ENCODE results near the gene ACKR3.

The ACKR3 gene

DNA sequence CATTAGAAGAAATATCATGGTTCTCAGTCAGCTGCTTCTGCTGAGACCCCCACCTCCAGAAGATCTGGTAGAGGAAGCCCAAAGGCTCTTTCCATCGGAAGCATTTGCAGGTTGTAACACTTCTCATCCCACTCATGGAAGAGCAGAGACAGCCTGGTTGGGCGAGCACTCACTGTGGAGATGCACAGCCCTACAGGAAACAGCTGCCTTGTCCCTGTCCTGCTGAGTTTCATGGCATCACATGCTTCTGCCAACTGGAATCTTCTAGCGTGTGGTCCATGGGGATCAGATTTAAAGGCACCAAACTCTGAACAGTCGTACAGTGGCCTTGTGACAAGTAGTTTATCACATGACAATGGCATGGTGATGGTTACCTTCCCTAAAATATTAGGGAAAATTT lies 36.3 kb upstream of the ACKR3 start:
- Histone ChIP-seq H3K9ac (ENCODE audit: low read depth in 1 of 2, low read length in 2 of 2) (no peak overlapping the region), H3K4me1 (ENCODE audit: control insufficient read depth in 2 of 2, insufficient read depth in 2 of 2, low read length in 2 of 2) (peaks cover 0 to 3% of the 10 kb centered on the region in 2 donors), H3K27ac (ENCODE audit: low read depth in 2 of 2, low read length in 2 of 2) (no peak overlapping the region), H3K36me3 (ENCODE audit: control insufficient read depth in 2 of 2, insufficient read depth in 2 of 2, low read length in 2 of 2) (no peaks in the 10 kb centered on the region), H3K9me3 (ENCODE audit: control insufficient read depth in 2 of 2, low read length in 2 of 2) (no peaks in the 10 kb centered on the region), H3K27me3 (ENCODE audit: control insufficient read depth in 2 of 2, insufficient read depth in 2 of 2, low read length in 2 of 2) (peaks cover 0 to 3% of the 10 kb centered on the region in 2 donors), H3K4me3 (ENCODE audit: low read length in 2 of 2) (no peak overlapping the region)

DNA sequence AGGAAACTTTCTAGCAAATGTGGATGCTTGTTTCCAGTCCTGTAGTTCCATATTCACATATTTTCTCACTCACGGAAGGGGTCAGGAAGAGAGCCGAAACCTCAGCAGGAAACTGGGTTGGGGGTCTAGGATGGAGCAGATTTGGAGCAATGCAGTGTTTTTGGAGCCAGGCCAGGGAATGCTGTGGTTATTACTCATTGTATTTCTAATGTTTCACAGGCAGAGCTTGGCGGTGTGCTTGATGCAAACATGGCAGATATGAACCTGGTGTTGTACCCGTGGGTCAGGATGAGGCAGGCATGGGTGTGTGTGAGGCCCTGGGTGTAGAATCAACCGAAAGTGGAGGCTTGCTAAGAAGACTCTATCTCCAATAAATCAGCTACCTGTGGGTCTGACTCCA lies 34.6 kb upstream of the ACKR3 start:
- H3K4me3 ChIP-seq (ENCODE audit: low read length in 2 of 2), result no peak overlapping the region
- H3K9ac ChIP-seq (ENCODE audit: low read depth in 1 of 2, low read length in 2 of 2), result no peak overlapping the region
- peaks cover 0 to 3% of the 10 kb centered on the region in 2 donors for H3K27me3 ChIP-seq (ENCODE audit: control insufficient read depth in 2 of 2, insufficient read depth in 2 of 2, low read length in 2 of 2)
- no peaks in the 10 kb centered on the region for H3K36me3 ChIP-seq (ENCODE audit: control insufficient read depth in 2 of 2, insufficient read depth in 2 of 2, low read length in 2 of 2)
- H3K9me3 ChIP-seq (ENCODE audit: control insufficient read depth in 2 of 2, low read length in 2 of 2), result no peaks in the 10 kb centered on the region
- no peak overlapping the region for H3K27ac ChIP-seq (ENCODE audit: low read depth in 2 of 2, low read length in 2 of 2)
- peaks cover 0 to 3% of the 10 kb centered on the region in 2 donors for H3K4me1 ChIP-seq (ENCODE audit: control insufficient read depth in 2 of 2, insufficient read depth in 2 of 2, low read length in 2 of 2)

DNA sequence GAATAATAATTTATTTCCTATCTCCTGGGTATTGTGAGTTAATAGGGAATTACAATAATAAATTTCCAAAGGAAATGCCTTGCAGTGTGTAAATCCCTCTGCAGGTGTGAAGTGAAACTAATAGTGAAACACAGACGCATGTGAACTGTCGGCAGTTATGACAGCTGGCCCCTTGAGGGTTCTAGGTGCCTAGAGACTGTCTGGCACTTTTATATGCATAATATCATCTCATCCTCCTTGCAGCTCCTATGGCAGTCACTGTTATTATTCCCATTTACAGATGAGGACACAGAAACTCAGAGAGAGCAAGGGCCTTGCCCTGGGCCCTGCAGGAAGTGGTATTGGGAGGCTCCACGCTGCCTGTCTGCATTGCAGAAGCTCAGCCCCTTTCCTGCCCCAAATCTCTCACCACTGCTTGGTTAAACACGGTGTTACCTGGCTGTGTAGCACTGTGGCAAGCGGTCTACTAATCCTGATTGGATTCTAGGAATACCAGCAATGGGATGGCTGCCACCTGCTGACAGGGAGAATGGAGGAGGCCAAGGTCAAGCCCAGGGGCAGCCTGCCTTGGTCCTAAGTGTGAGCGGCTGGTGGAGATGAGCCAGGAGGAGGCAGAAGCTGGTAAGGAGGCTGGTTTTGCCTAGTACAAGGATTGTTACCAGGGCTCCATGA lies 32.8 kb upstream of the ACKR3 start:
- H3K9ac ChIP-seq (ENCODE audit: low read depth in 1 of 2, low read length in 2 of 2), result peak overlapping the region in 1 of 2 donors; percentile 8
- peaks cover 0 to 3% of the 10 kb centered on the region in 2 donors for H3K4me1 ChIP-seq (ENCODE audit: control insufficient read depth in 2 of 2, insufficient read depth in 2 of 2, low read length in 2 of 2)
- no peaks in the 10 kb centered on the region for H3K36me3 ChIP-seq (ENCODE audit: control insufficient read depth in 2 of 2, insufficient read depth in 2 of 2, low read length in 2 of 2)
- H3K9me3 ChIP-seq (ENCODE audit: control insufficient read depth in 2 of 2, low read length in 2 of 2), result no peaks in the 10 kb centered on the region
- H3K27ac ChIP-seq (ENCODE audit: low read depth in 2 of 2, low read length in 2 of 2), result no peak overlapping the region
- no peaks in the 10 kb centered on the region for H3K27me3 ChIP-seq (ENCODE audit: control insufficient read depth in 2 of 2, insufficient read depth in 2 of 2, low read length in 2 of 2)
- peak overlapping the region in 1 of 2 donors; percentile 50 for H3K4me3 ChIP-seq (ENCODE audit: low read length in 2 of 2)

DNA sequence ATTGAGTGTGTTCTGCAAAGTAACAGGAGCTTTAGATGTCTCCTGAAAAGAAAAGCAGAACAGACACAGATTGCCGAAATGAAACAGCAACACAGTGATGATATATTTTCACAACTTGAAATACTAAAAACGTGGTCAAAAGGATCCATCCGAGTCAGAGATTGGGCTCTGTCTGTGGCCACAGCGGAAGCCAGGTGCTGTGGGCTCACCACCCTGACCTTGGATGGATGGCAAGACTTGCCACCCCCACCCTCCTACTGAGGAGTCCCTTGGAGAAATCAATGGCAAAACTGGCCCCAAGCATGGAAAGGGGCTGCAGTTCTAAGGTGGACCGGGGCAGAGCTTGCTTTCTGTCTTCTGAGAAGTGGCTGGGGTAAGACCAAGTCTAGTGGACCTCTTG lies 31.4 kb upstream of the ACKR3 start:
- Histone ChIP-seq H3K4me1 (ENCODE audit: control insufficient read depth in 2 of 2, insufficient read depth in 2 of 2, low read length in 2 of 2) (peaks cover 0 to 3% of the 10 kb centered on the region in 2 donors), H3K4me3 (ENCODE audit: low read length in 2 of 2) (peak overlapping the region in 1 of 2 donors; percentile 8), H3K27me3 (ENCODE audit: control insufficient read depth in 2 of 2, insufficient read depth in 2 of 2, low read length in 2 of 2) (no peaks in the 10 kb centered on the region), H3K9me3 (ENCODE audit: control insufficient read depth in 2 of 2, low read length in 2 of 2) (no peaks in the 10 kb centered on the region), H3K9ac (ENCODE audit: low read depth in 1 of 2, low read length in 2 of 2) (no peak overlapping the region), H3K36me3 (ENCODE audit: control insufficient read depth in 2 of 2, insufficient read depth in 2 of 2, low read length in 2 of 2) (no peaks in the 10 kb centered on the region), H3K27ac (ENCODE audit: low read depth in 2 of 2, low read length in 2 of 2) (no peak overlapping the region)

DNA sequence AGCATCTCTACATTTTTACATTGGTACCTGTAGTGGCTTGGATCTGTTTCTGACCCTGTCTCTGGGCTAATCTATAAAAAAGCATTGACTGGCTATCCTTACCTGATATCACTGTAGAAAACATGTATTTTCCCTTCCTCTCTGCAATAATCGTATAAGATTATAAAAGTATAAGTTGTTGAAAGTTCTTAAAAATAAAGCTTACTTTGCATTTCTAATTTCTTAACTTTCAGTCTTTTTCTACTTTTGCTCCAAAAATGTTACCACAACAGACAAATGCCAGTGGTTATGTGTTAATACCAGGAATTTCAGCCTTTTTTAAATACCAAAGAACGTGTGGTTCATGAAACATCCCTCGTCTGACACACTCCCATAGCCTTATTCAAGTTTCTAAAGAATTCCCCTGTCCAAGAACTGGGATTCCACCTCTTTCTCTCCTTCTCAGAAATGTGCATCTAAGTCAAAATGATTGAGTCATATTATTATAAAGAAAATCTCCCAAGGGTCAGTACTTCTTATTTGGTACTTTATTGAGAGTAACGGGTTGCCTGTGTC lies 28.5 kb upstream of the ACKR3 start:
- Histone ChIP-seq H3K27me3 (ENCODE audit: control insufficient read depth in 2 of 2, insufficient read depth in 2 of 2, low read length in 2 of 2) (no peaks in the 10 kb centered on the region), H3K9ac (ENCODE audit: low read depth in 1 of 2, low read length in 2 of 2) (no peak overlapping the region), H3K4me3 (ENCODE audit: low read length in 2 of 2) (no peak overlapping the region), H3K9me3 (ENCODE audit: control insufficient read depth in 2 of 2, low read length in 2 of 2) (no peaks in the 10 kb centered on the region), H3K36me3 (ENCODE audit: control insufficient read depth in 2 of 2, insufficient read depth in 2 of 2, low read length in 2 of 2) (no peaks in the 10 kb centered on the region), H3K27ac (ENCODE audit: low read depth in 2 of 2, low read length in 2 of 2) (no peak overlapping the region), H3K4me1 (ENCODE audit: control insufficient read depth in 2 of 2, insufficient read depth in 2 of 2, low read length in 2 of 2) (peaks cover 0 to 3% of the 10 kb centered on the region in 2 donors)

DNA sequence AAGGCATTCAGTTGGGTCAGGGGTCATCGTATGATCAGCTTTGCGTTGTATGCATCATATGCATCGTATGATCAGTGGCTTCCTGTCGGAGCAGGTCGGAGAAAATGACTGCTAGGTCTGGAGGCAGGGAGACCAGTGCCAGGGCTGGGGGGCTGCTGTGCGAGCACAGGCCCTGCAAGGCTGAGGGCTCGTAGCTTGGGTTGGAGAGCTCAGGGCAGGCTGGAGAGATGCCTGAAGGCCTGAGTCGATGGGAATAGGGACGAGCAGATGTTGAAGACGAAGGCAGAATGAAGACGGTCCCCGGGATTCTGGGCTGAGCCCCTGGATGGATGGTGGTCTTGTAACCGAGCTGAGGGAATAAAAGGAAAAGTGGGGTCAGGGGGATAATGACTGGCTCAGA lies 25.3 kb upstream of the ACKR3 start:
- H3K4me1 ChIP-seq (ENCODE audit: control insufficient read depth in 2 of 2, insufficient read depth in 2 of 2, low read length in 2 of 2), result peaks cover 0 to 5% of the 10 kb centered on the region in 2 donors
- no peak overlapping the region for H3K4me3 ChIP-seq (ENCODE audit: low read length in 2 of 2)
- no peak overlapping the region for H3K27ac ChIP-seq (ENCODE audit: low read depth in 2 of 2, low read length in 2 of 2)
- H3K27me3 ChIP-seq (ENCODE audit: control insufficient read depth in 2 of 2, insufficient read depth in 2 of 2, low read length in 2 of 2), result no peaks in the 10 kb centered on the region
- H3K36me3 ChIP-seq (ENCODE audit: control insufficient read depth in 2 of 2, insufficient read depth in 2 of 2, low read length in 2 of 2), result no peaks in the 10 kb centered on the region
- H3K9me3 ChIP-seq (ENCODE audit: control insufficient read depth in 2 of 2, low read length in 2 of 2), result no peaks in the 10 kb centered on the region
- no peak overlapping the region for H3K9ac ChIP-seq (ENCODE audit: low read depth in 1 of 2, low read length in 2 of 2)

DNA sequence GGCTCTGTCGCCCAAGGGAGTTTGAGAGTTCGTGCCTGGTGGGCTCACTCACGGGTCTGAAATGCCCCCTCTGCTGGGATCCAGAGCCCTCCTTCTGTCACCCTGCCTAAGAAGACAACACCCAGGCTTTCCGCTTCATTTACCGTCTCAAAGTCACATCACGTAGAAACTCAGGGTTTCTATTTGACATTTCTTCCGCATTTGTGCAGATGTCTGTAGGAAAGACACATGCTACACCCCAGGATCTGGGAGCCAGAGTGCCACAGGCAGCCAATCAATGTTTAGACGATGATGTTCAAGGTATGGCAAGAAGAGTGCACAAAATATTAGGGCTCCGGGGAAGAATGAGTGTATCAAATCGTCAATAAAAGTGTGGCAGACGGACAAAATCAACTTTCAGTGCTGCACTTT lies 24.4 kb upstream of the ACKR3 start:
- no peaks in the 10 kb centered on the region for H3K36me3 ChIP-seq (ENCODE audit: control insufficient read depth in 2 of 2, insufficient read depth in 2 of 2, low read length in 2 of 2)
- peaks cover 0 to 5% of the 10 kb centered on the region in 2 donors for H3K4me1 ChIP-seq (ENCODE audit: control insufficient read depth in 2 of 2, insufficient read depth in 2 of 2, low read length in 2 of 2)
- no peak overlapping the region for H3K27ac ChIP-seq (ENCODE audit: low read depth in 2 of 2, low read length in 2 of 2)
- no peaks in the 10 kb centered on the region for H3K9me3 ChIP-seq (ENCODE audit: control insufficient read depth in 2 of 2, low read length in 2 of 2)
- no peak overlapping the region for H3K9ac ChIP-seq (ENCODE audit: low read depth in 1 of 2, low read length in 2 of 2)
- H3K27me3 ChIP-seq (ENCODE audit: control insufficient read depth in 2 of 2, insufficient read depth in 2 of 2, low read length in 2 of 2), result no peaks in the 10 kb centered on the region
- no peak overlapping the region for H3K4me3 ChIP-seq (ENCODE audit: low read length in 2 of 2)

DNA sequence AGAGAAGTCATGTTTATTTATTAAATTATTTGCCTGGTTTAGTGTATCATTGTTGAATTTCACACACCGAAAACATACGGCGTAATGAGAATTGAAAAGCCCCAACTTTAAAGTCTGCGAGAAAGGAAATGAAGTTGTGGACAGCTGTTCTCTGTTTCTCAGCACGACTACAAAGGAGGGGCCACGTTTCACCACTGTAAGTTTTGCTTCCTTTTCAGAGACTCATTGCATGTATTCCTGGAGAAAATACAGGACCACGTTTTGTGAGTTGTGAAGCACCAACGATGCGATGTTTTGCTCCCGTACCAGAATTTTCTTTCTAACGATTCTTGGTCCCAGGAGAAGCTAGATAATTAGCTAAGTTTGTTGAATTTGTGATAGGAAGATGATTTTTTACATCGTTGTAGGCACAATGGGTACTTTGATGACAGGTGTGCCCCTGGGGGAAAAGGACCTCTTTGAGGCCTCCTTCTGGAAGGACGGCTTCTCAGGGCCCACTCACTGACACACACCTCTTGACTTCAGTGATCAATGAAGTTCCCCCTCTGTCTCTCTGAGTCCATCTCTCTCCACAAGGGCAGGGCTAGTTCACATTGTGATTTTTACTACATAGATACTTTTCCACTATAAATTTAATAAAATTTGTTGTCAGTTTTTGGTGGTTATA lies 23.7 kb upstream of the ACKR3 start:
- H3K4me3 ChIP-seq (ENCODE audit: low read length in 2 of 2), result no peak overlapping the region
- peak overlapping the region in 1 of 2 donors; percentile 71 for H3K27ac ChIP-seq (ENCODE audit: low read depth in 2 of 2, low read length in 2 of 2)
- H3K9ac ChIP-seq (ENCODE audit: low read depth in 1 of 2, low read length in 2 of 2), result peak overlapping the region in 1 of 2 donors; percentile 17
- H3K4me1 ChIP-seq (ENCODE audit: control insufficient read depth in 2 of 2, insufficient read depth in 2 of 2, low read length in 2 of 2), result peaks cover 0 to 5% of the 10 kb centered on the region in 2 donors
- H3K36me3 ChIP-seq (ENCODE audit: control insufficient read depth in 2 of 2, insufficient read depth in 2 of 2, low read length in 2 of 2), result no peaks in the 10 kb centered on the region
- no peaks in the 10 kb centered on the region for H3K9me3 ChIP-seq (ENCODE audit: control insufficient read depth in 2 of 2, low read length in 2 of 2)
- no peaks in the 10 kb centered on the region for H3K27me3 ChIP-seq (ENCODE audit: control insufficient read depth in 2 of 2, insufficient read depth in 2 of 2, low read length in 2 of 2)

DNA sequence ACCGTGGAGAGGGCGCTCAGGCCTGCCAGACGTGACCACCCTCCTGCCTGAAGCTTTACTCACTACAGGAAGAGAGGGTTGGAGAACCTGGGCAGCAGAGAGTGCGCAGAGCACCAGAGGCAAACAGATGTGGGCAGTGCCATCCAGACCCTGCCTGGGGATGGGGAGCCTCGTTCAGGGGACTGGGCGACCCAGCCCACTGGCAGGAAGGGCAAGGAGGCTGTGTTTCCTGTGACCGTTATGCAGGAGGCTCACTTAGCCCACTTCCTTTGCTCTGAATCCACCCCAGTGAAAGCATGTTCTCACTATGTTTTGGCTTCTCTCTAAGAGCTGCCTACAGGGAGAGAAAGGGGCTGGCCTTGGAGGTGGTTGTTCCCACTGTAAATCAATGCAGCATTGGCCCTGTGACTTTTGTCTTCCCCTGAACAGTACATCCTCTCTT lies 23.0 kb upstream of the ACKR3 start:
- H3K27ac ChIP-seq (ENCODE audit: low read depth in 2 of 2, low read length in 2 of 2), result peak overlapping the region in 1 of 2 donors; percentile 71

DNA sequence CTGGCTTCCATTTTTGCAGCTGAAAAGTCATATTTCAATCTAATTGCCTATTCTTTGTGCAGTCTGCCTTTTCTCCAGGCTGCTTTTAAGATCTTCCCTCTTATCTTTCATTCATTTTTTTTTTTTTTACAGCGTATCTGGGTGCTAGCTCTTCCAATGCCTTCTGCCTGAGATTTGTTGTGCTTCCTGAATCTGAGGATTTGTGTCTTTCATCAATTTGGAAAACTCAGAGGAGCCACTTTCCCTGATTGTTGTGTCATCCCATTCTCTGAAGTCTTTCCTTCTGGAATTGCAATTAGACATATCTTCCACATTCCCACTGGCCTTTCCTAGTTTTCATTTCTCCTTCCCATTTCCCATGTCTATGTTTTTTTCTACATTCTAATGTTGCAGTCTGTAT lies 21.9 kb upstream of the ACKR3 start:
- Histone ChIP-seq H3K9me3 (ENCODE audit: control insufficient read depth in 2 of 2, low read length in 2 of 2) (no peaks in the 10 kb centered on the region), H3K4me3 (ENCODE audit: low read length in 2 of 2) (no peak overlapping the region), H3K4me1 (ENCODE audit: control insufficient read depth in 2 of 2, insufficient read depth in 2 of 2, low read length in 2 of 2) (peaks cover 0 to 5% of the 10 kb centered on the region in 2 donors), H3K9ac (ENCODE audit: low read depth in 1 of 2, low read length in 2 of 2) (no peak overlapping the region), H3K27me3 (ENCODE audit: control insufficient read depth in 2 of 2, insufficient read depth in 2 of 2, low read length in 2 of 2) (no peaks in the 10 kb centered on the region), H3K27ac (ENCODE audit: low read depth in 2 of 2, low read length in 2 of 2) (no peak overlapping the region), H3K36me3 (ENCODE audit: control insufficient read depth in 2 of 2, insufficient read depth in 2 of 2, low read length in 2 of 2) (no peaks in the 10 kb centered on the region)

More for the DNA sequence above, 23.0 kb upstream of the ACKR3 start:
- Histone ChIP-seq H3K27me3 (ENCODE audit: control insufficient read depth in 2 of 2, insufficient read depth in 2 of 2, low read length in 2 of 2) (no peaks in the 10 kb centered on the region), H3K9me3 (ENCODE audit: control insufficient read depth in 2 of 2, low read length in 2 of 2) (no peaks in the 10 kb centered on the region), H3K4me3 (ENCODE audit: low read length in 2 of 2) (no peak overlapping the region), H3K36me3 (ENCODE audit: control insufficient read depth in 2 of 2, insufficient read depth in 2 of 2, low read length in 2 of 2) (no peaks in the 10 kb centered on the region), H3K9ac (ENCODE audit: low read depth in 1 of 2, low read length in 2 of 2) (no peak overlapping the region), H3K4me1 (ENCODE audit: control insufficient read depth in 2 of 2, insufficient read depth in 2 of 2, low read length in 2 of 2) (peaks cover 0 to 5% of the 10 kb centered on the region in 2 donors)

All from mucosa of rectum (tissue), 2 donors.